ENCODE data around the gene CA10.
A peak's percentile ranks its signal among the peaks of the same experiment; 100 is the strongest.

The CA10 gene

DNA sequence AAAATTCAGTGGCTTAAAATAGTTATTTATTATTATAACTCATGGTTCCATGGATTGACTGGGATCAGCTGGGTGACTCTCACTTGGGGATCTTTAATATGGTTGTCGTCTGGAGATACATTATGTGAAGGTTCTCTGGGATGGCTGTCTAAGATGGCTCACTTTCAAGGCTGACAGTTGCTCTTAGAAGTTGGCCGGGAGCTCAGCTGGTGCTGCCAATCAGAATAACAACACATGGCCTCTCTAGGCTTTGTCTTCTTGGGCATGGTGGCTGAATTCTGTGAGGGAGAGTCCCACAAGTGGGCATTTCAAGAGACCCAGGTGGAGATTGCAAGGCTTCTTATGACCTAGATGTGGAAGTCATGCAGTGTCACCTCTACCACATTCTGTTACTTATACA is 269.7 kb downstream of the CA10 start:
- FAIRE-seq (no peak), DNase-seq (ENCODE audit: low spot score) (no peak)

DNA sequence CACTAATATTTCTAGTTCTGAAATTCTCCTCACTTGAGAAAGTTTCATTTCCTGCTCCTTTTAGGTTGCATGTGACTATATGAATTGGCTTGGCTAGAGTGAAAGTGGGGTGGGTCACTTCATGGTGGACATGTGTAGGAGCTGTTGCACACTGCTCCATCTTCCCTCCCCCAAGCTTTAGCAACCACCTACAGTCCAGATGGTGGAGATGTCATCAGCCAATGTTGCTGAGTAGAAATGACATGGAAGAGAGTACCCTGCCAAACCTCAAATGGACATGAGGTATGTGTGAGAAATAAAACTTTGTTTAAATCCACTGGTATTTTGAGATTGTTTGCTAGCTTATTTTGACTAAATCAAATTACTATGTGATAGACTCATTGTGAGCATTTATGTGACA is 281.5 kb downstream of the CA10 start:
- FAIRE-seq (no peak), DNase-seq (ENCODE audit: low spot score) (no peak)

DNA sequence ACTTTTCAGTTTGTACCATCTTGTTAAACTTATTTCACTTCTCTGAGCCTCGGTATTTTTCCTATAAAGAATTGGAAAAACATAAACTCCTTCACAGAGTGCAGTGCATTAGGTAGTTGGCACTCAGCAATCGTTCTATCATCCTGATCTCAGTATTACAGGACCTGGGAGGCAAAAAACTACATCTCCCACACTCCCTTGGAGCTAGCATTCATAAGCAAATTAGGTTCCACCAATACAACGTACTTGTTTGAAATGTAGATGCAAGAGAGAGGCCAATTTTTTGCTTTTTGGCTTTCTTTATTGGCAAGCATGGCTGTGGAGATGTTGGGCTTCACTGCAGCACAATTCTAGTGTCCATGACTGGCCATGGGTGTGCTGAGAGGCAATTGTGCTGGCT is 285.2 kb downstream of the CA10 start:
- no peak for FAIRE-seq
- DNase-seq (ENCODE audit: low spot score): no peak

DNA sequence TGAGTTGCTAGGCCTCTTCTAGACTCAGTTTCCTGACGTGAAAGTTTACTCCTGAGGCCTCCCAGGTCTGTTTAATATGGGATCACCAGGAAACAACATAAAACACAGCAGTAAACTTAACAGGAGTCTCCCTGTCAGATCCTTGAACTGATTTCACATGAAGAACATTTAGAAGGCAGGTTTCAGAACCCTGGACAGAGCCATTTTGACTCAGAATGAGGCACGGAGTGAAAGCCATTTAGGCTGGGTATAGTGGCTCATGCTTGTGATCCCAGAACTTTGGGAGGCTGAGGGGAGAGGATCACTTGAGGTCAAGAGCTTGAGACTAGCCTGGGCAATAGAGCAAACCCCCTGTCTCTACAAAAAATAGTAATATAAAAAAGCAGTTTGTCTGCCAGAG is 289.1 kb downstream of the CA10 start:
- FAIRE-seq: no peak
- peak; percentile 31 for DNase-seq (ENCODE audit: low spot score)

DNA sequence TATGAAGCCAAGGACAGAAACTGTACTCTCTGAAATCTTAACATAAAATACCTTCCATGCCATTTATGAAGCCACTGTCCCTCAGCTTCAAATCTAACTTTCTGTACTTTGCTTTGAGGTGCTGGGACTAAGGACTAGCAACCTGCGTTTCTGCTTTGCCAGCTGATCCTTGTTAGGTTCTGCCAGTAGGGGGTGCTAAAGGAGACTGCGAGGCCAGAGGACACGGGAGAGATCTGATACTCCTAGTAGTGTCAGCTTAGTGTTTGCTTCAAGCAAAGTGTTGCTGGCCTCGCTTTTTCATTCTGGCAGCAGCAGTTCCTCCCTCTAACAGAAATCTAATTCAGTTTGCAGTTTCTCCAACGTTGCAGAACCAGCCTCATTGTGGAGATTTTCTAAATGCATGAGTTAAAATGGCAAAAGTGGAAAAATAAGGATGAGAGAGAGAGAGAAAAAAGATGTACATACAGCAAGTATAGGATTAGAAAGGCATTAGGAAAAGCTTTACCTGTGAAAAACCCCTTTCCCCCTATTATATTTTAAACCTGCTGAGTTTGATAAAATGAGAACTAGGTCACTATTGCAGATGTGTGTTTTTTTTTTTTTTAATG is 297.5 kb downstream of the CA10 start:
- DNase-seq (ENCODE audit: low spot score) (peak; percentile 9), FAIRE-seq (no peak)

DNA sequence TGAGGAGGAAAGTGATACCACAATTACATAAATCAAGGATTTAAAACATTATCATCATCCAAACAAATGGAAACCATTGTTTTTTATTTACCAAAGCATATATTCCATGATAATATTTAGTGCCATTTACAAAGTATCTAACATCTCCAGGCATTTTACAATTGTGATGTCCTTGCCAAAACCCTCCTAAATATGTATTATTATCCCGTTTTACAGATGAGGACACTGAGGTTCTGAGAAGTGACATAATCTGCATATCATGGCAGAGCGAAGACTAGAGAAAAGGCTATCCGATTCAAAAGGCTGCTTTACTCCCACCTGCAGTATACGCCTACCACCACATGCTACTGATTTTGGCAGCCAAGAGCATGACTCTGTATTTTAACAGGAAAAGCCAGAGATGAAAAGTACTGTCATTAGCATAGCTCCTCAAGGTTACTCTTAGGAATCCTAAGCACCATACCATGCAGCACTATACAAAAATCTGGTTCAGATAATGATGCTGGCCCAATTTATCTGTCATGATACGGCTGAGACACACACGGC is 301.4 kb downstream of the CA10 start:
- DNase-seq (ENCODE audit: low spot score) (no peak), FAIRE-seq (no peak)

DNA sequence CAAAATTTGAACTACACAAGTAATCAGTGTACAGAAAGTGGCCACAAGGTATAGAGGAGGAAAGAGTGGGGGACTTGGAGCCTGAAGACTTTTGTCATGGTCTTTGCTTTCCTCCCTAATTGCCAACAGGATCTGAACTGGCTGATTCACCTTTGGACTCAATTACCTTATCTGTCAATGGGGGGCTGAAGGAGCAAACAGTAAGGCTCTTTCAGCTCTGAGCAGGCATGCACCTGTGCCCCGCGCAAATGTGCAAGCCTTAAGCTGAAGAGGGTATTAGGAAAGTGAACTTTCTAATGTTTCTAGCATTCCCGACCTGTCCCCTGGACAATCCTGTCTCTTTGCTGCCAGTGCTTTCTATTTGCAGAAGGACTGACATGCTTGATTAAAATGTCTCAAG is 302.7 kb downstream of the CA10 start:
- DNase-seq (ENCODE audit: low spot score) (no peak), FAIRE-seq (no peak)

DNA sequence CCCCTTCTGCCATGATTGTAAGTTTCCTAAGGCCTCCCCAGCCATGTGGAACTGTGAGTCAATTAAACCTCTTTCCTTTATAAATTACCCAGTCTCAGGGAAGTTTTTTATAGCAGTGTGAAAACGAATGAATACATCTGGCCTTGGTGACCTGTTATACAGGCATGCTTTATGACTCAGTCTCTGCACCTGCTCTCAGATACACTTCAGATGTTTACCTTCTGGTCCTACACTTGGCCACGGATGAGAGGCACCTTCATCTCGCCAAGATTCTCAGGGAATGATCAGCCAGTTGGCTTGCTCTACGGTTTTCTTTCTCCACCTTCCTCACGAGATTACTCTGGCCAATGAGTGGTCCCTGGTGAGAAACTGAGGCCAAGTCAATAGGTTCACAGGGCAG is 304.7 kb downstream of the CA10 start:
- no peak for FAIRE-seq
- no peak for DNase-seq (ENCODE audit: low spot score)

DNA sequence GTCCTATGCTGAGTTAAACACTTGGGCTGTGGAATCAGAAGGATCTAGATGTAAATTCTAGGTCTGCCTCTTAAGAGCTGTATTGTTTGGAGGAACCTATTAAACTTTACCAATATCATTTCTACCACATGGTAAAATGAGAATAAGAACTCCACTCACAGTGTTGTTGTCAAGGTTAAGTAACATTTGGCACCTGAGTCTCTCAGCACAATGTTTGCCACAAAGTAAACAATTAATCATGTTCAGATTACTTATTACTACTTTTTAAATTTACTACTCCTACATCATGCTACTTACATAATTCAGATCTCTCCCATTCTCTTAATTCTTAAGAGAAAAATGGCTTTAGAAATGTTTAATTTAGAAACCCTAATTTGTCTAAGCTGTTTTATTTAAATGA is 305.9 kb downstream of the CA10 start:
- FAIRE-seq: no peak

DNA sequence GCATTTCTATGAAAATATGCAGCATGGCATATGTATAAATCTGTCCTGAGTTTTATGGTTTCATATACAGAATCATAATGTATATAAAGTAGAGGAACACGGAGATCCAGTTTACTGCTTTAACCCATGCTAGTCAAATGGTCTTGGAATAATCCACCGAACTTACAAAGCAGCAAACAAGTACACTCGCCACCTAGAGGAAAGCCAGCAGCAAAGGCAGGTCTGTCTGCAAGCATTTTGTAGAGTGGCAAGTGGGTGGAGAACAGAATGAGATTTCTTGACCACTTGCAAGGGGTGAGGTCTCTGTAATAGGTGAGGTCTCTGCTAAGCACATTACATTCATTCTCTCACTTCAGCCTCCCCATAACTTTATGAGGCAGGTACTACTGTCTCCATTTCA is 308.3 kb downstream of the CA10 start:
- no peak for FAIRE-seq
- no peak for DNase-seq (ENCODE audit: low spot score)

More for the DNA sequence above, 305.9 kb downstream of the CA10 start:
- DNase-seq (ENCODE audit: low spot score): no peak

DNA sequence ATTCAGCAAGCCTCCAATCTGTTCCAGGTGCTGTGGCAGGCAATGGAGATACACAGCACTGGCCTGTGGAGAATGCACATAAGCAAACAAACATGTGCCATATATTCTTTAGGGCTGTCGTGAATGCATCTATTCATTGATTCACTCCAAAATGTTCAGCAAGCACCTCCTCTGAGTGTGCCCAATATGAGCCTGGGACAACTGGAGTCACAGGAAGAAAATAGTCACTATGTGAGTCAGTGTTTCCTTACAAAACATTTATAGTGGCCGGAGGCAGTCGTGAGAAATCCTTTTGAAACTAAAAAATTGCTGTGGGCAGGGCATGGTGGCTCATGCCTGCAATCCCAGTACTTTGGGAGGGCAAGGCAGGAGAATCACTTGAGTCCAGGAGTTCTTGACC is 310.1 kb downstream of the CA10 start:
- peak; percentile 20 for DNase-seq (ENCODE audit: low spot score)
- no peak for FAIRE-seq

DNA sequence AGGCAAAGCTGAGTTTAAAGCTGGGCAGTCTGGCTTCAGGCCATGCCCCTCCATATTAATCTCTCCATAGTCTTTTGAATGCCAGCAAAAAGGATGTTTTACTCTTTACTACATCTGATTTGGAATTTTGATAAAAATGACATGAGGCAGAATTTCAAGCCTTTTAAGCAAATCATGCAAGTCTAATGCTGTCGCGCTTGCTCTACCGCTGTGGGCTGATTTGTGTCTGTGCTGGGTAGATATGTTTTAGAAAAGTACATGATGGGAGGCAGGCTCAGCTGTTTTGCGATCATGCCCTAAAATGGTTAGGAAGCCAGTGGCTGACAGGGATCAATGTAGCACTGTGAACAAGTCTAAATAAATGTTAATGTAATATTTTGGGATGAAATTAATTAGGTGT is 311.9 kb downstream of the CA10 start:
- DNase-seq (ENCODE audit: low spot score) (no peak), FAIRE-seq (no peak)

DNA sequence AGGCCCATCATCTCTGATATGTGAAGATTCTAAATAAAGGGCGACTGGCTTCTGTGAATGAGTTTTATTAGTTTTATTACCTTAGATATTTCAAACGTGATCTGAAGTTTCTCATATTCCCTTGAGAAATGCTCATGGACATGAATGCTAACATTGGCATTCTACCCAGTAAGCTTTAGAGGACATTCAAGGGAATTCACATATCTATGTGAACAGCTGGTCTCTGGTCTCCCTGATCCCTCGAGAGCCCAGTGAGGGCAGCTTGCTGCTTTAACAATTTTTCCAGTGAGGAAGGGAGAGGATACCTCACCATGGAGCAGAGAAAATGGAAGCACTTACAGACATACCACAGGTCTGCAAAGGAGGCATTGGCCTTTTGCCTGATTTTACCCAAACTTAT is 312.7 kb downstream of the CA10 start:
- no peak for DNase-seq (ENCODE audit: low spot score)
- no peak for FAIRE-seq

DNA sequence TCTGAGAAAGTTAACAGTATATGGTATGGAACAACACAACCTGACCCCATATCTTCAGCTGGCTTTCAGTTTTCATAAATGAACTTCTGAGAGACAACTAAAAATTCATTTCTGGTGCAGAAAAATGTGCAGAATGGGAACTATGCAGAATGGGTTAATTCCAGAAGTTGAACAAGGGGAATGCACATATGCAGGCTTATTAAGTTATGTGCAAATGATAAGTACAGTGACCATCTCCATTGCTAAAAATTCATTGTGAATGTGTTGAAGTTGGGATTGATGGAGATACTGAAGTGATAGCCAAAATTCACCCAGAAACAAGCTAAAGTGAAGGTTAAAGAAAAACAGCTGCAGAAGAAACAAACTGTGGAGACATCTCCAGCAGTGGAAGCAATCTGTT is 315.8 kb downstream of the CA10 start:
- DNase-seq (ENCODE audit: low spot score) (no peak), FAIRE-seq (no peak)

DNA sequence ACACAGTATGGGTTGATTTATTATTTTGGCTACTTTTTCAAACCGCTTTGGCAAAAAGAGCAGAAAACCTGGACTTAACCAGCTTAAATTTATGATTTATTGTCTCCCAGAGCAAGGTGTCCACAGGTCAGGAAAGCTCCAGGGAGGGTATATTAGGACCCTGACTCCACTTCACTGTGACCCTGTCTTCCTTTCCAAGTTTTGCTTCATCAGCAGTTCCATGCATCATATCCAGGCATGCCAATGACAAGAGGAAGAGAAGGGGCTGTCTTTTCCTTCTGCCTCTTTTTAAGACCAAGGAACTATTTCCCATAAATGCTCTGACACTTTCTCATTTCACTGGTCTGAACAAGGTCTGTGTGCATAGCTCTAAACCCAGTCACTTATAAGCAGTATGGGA is 316.8 kb downstream of the CA10 start:
- FAIRE-seq: no peak
- DNase-seq (ENCODE audit: low spot score): no peak

DNA sequence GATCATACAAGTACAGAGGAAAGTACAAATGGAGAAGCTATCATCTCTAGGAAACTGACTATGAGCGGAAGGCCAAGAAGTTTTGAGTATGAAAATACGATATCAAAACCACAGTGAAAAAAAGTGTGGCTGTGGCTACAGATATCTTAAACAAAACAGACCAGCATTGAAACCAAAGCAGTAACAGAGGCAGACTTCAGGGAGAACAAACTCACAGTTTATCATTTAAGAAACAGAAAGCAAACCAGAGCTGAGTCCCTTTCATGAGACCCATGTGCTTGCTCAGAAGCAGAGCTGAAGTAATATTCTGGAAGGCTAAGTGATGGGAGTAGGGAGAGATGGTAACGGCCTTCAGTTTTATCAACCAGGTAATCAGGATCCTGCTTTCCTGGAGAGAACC is 317.8 kb downstream of the CA10 start:
- FAIRE-seq: no peak
- no peak for DNase-seq (ENCODE audit: low spot score)

DNA sequence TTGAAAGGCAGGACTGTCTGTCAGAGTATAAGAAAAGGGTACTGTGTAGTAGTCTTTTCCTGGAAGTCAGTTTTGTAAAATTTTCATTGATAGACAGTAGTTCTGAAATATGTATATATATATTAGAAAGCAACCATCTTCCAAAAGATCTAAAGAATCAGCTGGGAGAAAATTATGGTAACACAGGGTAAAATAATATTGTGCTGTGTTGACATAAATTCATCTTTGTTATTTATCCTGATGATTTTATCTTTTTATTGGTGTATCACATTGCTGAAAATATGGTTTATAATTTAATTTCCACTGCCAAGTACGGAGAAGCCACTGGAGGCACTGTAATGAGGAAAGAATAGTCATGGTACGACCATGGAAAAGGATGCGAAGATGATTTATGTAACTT is 324.9 kb downstream of the CA10 start:
- no peak for FAIRE-seq
- no peak for DNase-seq (ENCODE audit: low spot score)

DNA sequence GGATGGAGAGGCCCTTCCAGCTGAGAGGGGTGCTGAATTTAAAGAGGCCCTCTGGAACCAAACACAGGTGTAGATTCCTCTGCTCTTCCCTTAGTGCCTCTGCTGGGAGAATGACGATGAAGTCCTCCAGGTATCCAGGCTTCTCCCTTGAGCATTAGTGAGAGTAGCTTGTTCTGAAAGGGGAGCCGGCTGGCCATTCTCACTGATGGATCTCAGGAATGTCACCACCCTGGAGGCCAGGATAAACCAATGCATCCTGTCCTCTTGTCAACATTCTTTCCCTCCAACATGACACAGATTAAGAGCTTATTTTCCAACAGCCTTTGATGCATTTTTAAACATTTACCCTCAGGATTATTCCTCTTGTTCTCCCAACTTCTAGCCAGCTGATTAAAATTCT is 325.5 kb downstream of the CA10 start:
- DNase-seq (ENCODE audit: low spot score): no peak
- FAIRE-seq: no peak

DNA sequence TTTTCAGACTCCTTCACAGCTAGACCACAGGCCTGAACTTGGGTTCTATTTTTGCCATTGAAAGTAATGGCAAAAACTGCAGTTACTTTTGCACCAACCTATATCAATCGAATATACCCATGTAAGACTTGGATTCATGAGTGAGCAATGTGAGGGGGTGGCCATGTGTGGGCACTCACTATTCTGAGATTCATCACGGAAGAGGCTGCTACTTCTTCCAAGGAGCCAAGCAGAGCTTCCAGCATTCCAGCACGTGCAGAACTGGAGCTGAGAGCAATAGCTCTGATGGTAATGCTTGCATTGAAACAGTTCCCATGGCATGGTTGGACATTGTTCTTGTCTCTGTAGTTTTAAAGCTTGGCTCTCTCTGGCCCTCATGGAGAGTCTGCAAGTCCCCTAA is 327.6 kb downstream of the CA10 start:
- no peak for FAIRE-seq
- no peak for DNase-seq (ENCODE audit: low spot score)

DNA sequence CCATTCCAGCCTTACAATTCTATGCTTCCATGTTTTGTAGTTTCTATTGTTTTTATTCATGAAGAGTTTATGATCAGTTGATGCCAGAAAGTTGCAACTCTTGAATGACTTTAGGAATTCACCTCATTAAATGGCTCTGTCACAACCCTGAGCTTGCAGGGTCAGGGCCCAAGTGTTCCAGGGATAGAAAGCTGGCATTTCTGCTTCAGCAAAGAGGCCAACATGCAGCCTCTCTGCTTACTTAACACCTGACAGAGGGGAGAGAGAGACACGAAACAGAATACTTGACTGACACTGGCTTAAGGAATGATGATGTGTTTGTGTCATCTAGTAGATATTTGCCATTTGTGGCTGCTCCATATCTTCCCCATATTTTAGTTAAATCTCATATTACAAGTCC is 328.1 kb downstream of the CA10 start:
- DNase-seq (ENCODE audit: low spot score) (no peak), FAIRE-seq (no peak)

DNA sequence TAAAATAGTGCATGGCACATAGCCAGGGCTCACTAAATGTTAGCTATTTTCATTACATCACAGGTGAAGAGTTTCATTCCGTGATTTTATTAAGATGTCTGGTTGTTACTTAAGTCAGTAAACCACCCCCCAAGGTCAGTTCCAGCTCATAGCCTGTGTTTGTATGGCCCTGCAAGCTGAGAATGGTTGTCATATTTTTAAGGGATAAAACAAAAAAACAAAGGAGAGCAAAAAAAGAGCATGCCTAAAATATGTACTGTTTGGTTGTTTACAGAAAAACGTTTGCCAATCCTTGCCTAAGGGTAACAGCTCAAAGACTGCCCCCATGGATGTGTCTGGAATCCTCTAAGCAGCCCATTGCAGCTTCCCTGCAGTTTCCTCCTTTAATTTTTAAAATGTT is 329.6 kb downstream of the CA10 start:
- no peak for FAIRE-seq

DNA sequence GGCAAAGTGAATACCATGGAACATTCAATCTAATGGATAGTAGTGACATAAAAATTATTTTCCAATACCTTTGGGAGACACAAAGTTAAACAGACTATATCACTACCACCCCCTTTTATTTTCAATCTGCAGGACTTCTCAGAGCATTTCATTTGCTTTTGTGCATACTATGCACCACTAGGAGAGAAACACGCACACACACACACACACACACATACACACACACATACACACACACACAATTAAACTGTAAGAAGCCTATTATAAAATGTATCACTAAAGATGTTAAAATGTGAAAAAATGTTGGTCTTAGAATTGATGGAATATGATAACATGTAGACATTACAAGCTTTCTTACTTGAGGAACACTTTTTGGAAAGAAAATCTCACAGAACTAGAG is 331.4 kb downstream of the CA10 start:
- DNase-seq (ENCODE audit: low spot score) (no peak), FAIRE-seq (no peak)

More for the DNA sequence above, 329.6 kb downstream of the CA10 start:
- DNase-seq (ENCODE audit: low spot score): no peak

DNA sequence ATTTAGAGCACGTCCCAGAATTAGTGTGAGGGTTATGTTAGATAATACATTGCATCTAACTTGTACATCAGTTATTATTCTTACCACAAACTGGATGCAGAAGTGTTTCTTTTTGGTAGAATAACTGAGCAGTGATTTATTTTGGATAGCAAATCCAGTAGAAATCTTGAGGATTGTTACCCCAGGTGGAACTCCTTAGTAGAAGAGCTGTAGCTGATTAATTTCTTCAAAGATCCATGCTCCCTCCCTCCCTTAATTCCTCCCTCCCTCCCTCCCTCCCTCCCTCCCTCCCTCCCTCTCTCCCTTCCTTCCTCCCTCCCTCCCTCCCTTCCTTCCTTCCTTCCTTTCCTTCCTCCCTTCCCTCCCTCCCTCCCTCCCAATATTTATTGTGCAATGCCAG is 337.7 kb downstream of the CA10 start:
- FAIRE-seq: no peak
- DNase-seq (ENCODE audit: low spot score): no peak

DNA sequence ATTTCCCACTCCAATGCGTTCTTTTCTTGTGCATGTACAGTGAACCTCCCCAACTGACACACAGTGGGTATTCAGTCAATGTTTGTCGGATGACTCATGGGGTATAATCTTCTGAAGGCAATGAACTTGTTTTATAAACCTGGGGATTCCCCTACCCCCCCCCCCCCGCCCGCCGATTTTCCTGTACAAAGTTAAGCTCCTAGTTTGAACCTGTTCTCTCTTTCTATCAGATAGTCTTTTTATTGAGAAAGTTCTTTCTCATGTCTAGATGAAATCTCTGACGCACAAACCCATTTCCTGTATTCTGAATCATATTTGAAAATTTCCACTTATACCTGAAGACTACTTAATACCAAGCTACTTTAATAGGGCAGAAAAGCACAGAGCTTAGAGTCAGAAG is 338.3 kb downstream of the CA10 start:
- DNase-seq (ENCODE audit: low spot score) (peak; percentile 46), FAIRE-seq (peak; percentile 32)
